Chondrocyte (in vitro differentiated cells): ENCODE measurements around the gene TMEM120A. TPM values are rescaled to one million over a fixed set of nuclear protein-coding genes. Genes with fewer than 3 reads are reported as not detected.

Experiments used
- DNase-seq: peaks from one replicate; pipeline ENCODE4 v3.0.0; 2021; ENCODE audit warnings: mixed read lengths, low spot score
- H3K27ac Mint-ChIP-seq: one replicate; pipeline ENCODE4 v1.8.0; 2021; ENCODE audit warnings: mild to moderate bottlenecking, moderate library complexity, mixed read lengths; ENCODE audit not compliant: unreplicated experiment
- H3K27me3 Mint-ChIP-seq: 2 replicates; pipeline ENCODE4 v1.8.0; 2021; ENCODE audit warnings: low read depth, mixed read lengths
- H3K36me3 Mint-ChIP-seq: 2 replicates; pipeline ENCODE4 v1.8.0; 2021; ENCODE audit warnings: low read depth, mixed read lengths
- H3K4me1 Mint-ChIP-seq: 2 replicates; pipeline ENCODE4 v1.8.0; 2021; ENCODE audit warnings: low read depth, mild to moderate bottlenecking, mixed read lengths
- H3K4me3 Mint-ChIP-seq: one replicate; pipeline ENCODE4 v1.8.0; 2021; ENCODE audit warnings: mild to moderate bottlenecking, moderate library complexity, mixed read lengths; ENCODE audit not compliant: unreplicated experiment
- H3K9me3 Mint-ChIP-seq: 2 replicates; pipeline ENCODE4 v1.8.0; 2021; ENCODE audit warnings: low read depth, mixed read lengths
- CTCF ChIP-seq: fragments of 200-600 bp; sonication (generic); IDR thresholded peaks from 2 replicates; pipeline ENCODE4 v1.5.0; 2021; ENCODE audit warnings: antibody characterized with exemption, mild to moderate bottlenecking, moderate library complexity
- total RNA-seq: library from RNA; stranded (reverse); gene quantifications from 3 replicates; pipeline ENCODE4 v1.2.1, GENCODE V29; 2021

Gene TMEM120A
- total RNA-seq, 1 donor from 2014 or later: 30.6 TPM

DNA sequence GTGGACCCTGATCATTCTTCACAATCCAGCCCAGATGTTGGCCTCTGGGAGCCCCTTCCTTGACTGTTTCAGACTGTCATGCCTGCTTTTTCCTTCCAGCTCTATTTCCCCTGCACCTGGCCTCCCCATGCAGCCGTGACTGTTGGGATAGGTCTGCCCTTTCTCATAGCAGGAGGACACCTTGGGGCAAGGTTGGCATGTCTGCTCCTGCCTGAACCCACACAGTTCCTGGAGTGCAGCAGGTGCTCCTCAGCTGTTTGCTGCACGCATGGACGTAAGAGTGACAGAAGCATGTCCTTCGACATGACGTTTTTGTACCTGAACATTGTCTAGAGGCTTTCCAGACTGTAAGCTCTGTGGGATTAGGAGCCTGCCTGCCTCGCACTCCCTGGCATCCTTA, 55.5 kb downstream of the TMEM120A start:
- Mint-ChIP-seq H3K4me3 (no peak overlapping the region), H3K27me3 (no peaks in the 10 kb centered on the region), H3K27ac (peak overlapping the region; percentile 64), H3K36me3 (peaks cover 4% of the 10 kb centered on the region), H3K4me1 (peaks cover 23% of the 10 kb centered on the region), H3K9me3 (peaks cover 7% of the 10 kb centered on the region)
- no peak for DNase-seq
- no peak for TF ChIP-seq CTCF

- peaks cover 7% of the 10 kb centered on the region for H3K36me3 Mint-ChIP-seq
- no peak for DNase-seq
- H3K27me3 Mint-ChIP-seq: no peaks in the 10 kb centered on the region
- H3K4me3 Mint-ChIP-seq: no peak overlapping the region
- H3K27ac Mint-ChIP-seq: peak overlapping the region; percentile 90
- H3K4me1 Mint-ChIP-seq: peaks cover 27% of the 10 kb centered on the region
- no peak for TF ChIP-seq CTCF
- H3K9me3 Mint-ChIP-seq: peaks cover 11% of the 10 kb centered on the region
Observed at GRCh38 chr7:75937958-75938786, 56.2 kb downstream of the TMEM120A start.

Other genes with a start within 250 kb of the TMEM120A start
- not detected in 3 replicates for gene CCL26, start 222.4 kb downstream of the TMEM120A start, total RNA-seq
- not detected in 3 replicates for gene CCL24, start 180.8 kb downstream of the TMEM120A start, total RNA-seq
- gene RHBDD2, start 115.6 kb downstream of the TMEM120A start, total RNA-seq: 32.0 to 35.6 TPM (median 33.8 TPM) in 3 replicates
- 53.8 to 62.2 TPM (median 55.6 TPM) in 3 replicates for gene POR, start 79.4 kb downstream of the TMEM120A start, total RNA-seq
- gene STYXL1, start 53.4 kb upstream of the TMEM120A start, total RNA-seq: 23.5 to 31.8 TPM (median 28.5 TPM) in 3 replicates
- 116 to 119 TPM (median 119 TPM) in 3 replicates for gene MDH2, start 53.5 kb upstream of the TMEM120A start, total RNA-seq
- 1.4 to 2.6 TPM (median 1.7 TPM) in 3 replicates for gene SRRM3, start 207.3 kb upstream of the TMEM120A start, total RNA-seq